Measurements from ENCODE around the gene SLC25A30.
A peak's percentile ranks its signal among the peaks of the same experiment; 100 is the strongest.
"Not testable (repeated sequence)": the region's sequence is repeated elsewhere in the genome, so short reads cannot be mapped to it uniquely, and the experiment has no call there.

SLC25A30 gene

DNA sequence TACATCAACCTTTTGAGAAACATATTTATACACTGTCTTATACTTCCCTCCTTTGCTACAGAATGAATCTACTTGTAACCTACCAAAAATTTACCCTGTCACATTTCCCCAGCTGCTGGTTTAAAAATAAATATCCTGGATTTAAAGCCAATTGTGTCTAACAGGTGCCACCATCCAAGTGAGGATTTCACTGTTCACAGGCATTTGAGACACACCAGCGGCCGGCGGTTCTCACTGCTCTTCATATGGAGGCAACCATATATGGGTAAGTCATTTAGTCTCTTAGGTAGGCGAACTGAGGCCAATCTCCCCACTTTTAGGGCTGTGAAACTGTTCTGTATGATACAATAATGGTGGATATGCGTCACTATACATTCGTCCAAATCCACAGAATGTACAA lies 26.2 kb downstream of the SLC25A30 start:
- no peak for DNase-seq (ENCODE audit: low read depth)

DNA sequence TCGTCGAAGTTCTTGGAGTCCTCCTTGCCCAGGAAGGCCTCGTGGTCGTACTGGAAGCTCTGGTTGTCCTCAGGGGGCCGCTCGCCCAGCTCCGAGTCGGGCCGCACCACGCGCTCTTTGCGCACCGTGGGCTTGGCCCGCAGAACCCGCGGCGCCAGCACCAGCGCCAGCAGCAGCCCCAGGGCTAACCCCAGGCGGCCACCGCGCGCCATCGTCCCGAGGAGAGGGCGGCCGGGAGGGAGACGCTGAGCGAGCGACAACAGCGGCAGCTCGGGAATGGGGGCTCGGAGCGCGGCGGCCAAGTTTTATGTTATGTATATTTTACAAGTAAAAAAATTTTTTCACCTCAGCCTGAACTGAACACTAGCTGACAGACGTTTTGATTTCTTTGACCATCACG lies 27.0 kb downstream of the SLC25A30 start:
- not testable (repeated sequence) for DNase-seq (ENCODE audit: low read depth)

DNA sequence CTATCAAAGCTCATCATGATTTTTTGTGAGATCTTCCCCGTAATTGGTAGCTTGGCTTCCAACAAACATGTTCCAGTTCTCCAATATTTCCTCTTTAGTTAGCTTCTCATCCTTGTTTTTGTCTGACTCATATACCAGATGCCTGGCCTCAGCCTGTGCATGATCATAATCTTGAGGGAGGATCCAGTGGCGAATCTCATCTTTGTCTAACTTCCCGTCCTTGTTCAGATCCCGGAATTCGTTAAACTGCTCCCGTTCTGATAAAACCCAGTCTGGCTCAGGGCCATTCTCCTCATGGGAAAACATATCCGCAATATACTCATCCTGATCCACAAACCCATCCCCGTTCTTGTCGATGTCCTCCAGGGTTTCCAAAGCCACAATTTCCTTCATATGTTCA lies 27.8 kb downstream of the SLC25A30 start:
- peak; percentile 8 for DNase-seq (ENCODE audit: low read depth)

DNA sequence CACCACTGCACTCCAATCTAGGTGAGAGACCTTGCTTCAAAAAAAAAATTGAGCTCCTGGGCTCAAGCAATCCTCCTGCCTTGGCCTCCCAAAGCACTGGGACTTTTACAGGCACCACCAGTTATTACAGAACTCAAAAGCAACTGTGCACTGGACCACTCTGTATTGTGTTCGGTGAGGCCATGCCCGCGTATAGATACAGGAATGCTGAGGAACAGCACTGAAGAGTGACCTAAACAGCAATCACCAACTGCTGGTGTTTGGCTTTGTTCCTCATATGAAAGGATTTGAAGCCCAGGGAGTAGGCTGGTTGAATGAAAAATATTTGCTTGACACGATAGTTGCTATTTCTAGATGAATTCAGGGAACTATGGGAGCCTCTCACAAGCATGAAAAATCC lies 29.5 kb downstream of the SLC25A30 start:
- no peak for DNase-seq (ENCODE audit: low read depth)

DNA sequence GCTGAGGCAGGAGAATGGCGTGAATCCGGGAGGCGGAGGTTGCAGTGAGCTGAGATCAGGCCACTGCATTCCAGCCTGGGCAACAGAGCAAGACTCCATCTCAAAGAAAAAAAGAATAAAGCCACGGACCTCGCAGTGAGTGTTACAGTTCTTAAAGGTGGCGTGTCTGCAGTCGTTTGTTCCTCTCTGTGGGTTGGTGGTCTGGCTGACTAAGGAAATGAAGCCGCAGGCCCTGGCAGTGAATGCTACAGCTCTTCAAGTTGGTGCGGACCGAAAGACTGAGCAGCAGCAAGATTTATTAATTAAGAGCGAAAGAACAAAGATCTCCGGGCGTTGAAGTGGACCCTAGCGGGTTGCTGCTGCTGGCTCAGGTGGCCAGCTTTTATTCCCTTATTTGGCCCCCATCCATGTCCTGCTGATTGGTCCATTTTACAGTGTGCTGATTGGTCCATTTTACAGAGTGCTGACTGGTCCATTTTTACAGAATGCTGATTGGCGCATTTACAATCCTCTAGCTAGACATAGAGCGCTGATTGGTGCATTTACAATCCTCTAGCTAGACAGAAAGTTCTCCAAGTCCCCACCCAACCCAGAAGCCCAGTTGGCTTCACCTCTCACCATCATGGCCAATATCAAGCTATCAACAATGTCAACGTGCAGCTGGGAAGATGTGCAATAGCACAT lies 31.1 kb downstream of the SLC25A30 start:
- DNase-seq (ENCODE audit: low read depth): not testable (repeated sequence)

DNA sequence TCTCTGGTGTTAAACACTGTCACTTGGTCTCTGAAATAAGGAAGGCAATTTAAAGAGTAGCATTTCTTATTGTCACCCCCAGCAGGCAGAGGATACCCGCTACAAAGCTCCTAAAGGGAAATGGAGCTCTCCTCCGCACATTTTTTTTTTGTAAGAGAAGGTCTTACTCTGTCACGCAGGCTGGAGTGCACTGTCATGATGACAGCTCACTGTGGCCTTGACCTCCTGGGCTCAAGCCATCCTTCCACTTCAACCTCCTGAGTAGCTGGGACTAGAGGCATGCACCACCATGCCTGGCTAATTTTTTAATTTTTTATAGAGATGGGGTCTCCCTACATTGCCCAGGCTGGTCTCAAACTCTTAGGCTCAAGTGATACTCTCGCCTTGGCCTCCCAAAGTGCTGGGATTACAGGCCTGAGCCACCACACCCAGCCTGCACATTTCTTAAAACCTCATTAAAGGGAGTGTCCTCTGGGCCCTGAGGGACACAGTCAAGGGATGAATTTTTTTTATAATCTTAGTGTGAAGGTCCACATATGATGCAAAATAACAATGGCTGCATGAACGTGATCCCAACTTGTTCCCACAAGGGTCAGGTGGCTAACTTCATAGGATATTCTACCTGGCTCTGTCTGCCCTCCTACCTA lies 32.1 kb downstream of the SLC25A30 start:
- no peak for DNase-seq (ENCODE audit: low read depth)

DNA sequence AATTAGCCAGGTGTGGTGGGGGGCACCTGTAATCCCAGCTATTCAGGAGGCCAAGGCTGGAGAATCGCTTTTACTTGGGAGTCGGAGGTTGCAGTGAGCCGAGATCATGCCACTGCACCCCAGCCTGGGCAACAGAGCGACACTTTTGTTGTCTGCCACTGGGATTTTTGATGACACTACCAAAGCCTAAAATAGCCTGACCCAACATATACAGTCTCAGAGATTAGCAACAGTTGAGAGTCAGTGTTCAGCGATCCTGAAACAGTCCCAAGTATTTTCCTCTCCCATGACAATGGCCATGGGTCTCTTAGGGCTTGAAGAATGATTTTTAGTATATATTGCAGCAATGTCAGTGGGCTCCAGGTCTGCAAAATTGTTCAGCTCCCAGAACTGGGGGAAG lies 32.9 kb downstream of the SLC25A30 start:
- no peak for DNase-seq (ENCODE audit: low read depth)

DNA sequence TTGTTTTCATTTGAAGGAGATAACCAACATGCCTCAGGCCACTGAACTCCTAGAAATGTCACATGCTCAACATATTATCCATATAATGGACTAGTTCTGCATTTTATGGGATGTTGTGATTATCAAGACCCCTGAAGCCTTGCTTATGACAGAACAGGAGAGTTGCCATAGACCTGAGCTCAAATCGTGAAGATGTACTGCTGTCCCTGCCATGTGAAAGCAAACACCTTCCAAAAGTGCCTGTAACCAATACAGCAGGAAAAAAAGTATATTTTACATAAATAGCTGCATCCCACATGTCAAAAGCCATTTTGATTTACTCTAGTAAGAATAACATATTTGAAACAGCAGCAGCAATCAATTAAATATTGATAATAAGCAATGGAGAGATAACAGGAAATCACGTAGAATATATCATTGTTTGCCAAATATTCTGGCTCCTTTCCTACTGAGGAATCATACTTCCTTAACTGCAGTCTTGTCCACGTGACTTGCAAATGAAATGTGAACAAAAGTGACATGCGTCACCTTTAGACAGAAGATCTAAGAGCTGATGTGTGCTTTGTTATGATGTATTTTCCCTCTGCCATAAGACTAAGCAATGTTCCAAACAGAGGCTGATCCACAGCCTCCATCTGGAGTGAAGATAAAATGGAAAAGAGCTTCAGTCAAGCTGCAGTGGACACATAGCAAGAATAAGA lies 33.5 kb downstream of the SLC25A30 start:
- DNase-seq (ENCODE audit: low read depth): no peak

DNA sequence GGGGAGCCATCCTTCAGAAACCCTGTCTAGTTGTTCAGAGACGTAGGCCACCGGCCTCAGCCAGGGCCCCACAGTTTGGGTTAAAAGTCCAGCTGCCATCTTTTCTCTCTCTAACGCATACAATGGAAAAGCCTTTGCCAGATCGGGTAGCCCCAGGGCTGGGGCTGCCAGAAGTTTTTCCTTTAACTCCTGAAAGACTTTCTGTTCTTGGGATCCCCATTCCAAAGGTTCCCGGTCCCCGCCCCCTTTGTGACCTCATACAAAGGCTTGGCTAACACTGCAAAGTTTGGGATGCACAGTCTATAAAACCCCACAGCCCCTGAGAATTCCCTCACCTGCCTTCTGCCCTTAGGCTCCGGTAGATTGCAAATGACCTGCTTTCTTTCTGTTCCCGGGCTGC lies 35.4 kb downstream of the SLC25A30 start:
- not testable (repeated sequence) for DNase-seq (ENCODE audit: low read depth)

DNA sequence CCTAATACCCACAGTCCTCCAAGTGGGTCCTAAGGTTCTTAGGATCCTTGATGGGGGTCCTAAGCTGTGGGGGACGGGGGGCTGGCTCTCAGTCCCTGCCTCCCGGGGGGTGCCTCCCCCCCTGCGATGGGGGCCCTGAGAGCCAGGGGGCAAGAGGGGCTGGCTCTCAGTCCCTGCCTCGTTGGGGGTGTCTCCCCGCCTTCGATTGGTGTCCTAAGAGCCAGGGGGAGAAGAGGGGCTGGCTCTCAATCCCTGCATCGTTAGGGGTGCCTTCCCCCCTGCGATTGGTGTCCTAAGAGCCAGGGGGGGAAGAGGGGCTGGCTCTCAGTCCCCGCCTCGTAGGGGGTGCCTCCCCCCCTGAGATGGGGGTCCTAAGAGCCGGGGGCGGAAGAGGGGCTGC lies 37.0 kb downstream of the SLC25A30 start:
- DNase-seq (ENCODE audit: low read depth): no peak

DNA sequence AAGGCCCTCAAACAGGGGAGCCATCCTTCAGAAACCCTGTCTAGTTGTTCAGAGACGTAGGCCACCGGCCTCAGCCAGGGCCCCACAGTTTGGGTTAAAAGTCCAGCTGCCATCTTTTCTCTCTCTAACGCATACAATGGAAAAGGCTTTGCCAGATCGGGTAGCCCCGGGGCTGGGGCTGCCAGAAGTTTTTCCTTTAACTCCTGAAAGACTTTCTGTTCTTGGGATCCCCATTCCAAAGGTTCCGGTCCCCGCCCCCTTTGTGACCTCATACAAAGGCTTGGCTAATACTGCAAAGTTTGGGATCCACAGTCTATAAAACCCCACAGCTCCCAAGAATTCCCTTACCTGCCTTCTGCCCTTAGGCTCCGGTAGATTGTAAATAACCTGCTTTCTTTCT lies 37.5 kb downstream of the SLC25A30 start:
- DNase-seq (ENCODE audit: low read depth): not testable (repeated sequence)

DNA sequence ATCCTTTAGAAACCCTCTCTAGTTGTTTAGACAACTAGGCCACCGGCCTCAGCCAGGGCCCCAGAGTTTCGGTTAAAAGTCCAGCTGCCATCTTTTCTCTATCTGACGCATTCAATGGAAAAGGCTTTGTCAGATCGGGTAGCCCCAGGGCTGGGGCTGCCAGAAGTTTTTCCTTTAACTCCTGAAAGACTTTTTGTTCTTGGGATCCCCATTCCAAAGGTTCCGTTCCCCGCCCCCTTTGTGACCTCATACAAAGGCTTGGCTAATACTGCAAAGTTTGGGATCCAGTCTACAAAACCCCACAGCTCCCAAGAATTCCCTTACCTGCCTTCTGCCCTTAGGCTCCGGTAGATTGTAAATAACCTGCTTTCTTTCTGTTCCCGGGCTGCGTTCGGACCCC lies 38.7 kb downstream of the SLC25A30 start:
- not testable (repeated sequence) for DNase-seq (ENCODE audit: low read depth)

DNA sequence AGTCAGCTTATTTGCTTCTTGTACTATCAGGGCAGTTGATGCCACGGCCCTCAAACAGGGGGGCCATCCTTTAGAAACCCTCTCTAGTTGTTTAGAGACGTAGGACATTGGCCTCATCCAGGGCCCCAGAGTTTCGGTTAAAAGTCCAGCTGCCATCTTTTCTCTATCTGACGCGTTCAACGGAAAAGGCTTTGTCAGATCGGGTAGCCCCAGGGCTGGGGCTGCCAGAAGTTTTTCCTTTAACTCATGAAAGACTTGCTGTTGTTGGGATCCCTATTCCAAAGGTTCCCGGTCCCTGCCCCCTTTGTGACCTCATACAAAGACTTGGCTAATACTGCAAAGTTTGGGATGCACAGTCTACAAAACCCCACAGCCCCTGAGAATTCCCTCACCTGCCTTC lies 39.4 kb downstream of the SLC25A30 start:
- DNase-seq (ENCODE audit: low read depth): not testable (repeated sequence)

DNA sequence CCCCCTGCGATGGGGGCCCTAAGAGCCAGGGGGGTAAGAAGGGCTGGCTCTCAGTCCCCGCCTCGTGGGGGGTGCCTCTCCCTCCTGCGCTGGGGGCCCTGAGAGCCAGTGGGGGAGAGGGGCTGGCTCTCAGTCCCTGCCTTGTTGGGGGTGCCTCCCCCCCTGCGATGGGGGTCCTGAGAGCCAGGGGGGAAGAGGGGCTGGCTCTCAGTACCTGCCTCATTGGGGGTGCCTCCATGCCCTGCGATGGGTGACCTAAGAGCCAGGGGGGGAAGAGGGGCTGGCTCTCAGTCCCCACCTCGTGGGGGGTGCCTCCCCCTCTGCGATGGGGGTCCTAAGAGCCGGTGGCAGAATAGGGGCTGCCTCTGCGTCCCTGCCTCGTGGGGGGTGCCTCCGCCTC lies 40.9 kb downstream of the SLC25A30 start:
- not testable (repeated sequence) for DNase-seq (ENCODE audit: low read depth)

DNA sequence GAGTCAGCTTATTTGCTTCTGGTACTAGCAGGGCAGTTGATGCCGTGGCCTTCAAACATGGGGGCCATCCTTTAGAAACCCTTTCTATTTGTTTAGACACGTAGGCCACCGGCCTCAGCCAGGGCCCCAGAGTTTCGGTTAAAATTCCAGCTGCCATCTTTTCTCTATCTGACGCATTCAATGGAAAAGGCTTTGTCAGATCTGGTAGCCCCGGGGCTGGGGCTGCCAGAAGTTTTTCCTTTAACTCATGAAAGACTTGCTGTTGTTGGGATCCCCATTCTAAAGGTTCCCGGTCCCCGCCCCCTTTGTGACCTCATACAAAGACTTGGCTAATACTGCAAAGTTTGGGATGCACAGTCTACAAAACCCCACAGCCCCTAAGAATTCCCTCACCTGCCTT lies 41.5 kb downstream of the SLC25A30 start:
- not testable (repeated sequence) for DNase-seq (ENCODE audit: low read depth)

DNA sequence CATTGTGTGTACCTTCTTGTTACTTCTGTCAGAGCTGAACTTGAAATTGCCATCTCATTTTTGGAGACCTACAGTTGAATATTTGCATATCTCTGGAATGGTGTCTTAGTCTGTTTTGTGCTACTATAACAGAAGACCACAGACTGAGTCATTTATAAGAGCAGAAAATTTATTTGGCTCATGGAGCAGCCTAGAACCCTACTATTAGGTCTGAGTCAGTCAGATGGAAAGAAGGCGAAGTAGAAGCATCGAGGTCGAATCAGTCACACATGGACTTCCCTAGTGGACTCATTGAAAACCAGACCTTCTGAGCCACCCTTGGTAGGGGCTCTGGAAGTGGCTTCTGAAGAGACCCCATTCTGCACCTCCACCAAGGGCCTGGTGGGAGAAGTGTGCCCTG lies 43.3 kb downstream of the SLC25A30 start:
- peak; percentile 36 for DNase-seq (ENCODE audit: low read depth)

DNA sequence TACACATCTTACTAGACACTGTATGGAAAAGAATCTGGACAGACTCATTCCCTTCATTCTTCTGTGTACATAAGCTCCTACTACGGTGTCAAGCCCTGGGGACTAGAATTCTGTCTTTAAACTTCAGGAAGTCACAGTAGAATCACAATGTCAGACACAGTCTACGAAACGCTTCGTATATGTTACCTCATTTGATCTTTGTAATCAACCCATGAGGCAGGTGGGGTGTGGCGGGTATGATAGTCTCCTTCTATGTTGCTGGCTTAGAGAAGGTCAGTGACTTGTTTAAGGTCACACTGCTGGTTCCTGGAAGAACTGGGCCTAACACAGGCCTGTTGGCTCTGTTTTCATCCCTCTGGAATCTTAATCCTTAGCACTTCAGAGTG lies 45.0 kb downstream of the SLC25A30 start:
- no peak for DNase-seq (ENCODE audit: low read depth)

DNA sequence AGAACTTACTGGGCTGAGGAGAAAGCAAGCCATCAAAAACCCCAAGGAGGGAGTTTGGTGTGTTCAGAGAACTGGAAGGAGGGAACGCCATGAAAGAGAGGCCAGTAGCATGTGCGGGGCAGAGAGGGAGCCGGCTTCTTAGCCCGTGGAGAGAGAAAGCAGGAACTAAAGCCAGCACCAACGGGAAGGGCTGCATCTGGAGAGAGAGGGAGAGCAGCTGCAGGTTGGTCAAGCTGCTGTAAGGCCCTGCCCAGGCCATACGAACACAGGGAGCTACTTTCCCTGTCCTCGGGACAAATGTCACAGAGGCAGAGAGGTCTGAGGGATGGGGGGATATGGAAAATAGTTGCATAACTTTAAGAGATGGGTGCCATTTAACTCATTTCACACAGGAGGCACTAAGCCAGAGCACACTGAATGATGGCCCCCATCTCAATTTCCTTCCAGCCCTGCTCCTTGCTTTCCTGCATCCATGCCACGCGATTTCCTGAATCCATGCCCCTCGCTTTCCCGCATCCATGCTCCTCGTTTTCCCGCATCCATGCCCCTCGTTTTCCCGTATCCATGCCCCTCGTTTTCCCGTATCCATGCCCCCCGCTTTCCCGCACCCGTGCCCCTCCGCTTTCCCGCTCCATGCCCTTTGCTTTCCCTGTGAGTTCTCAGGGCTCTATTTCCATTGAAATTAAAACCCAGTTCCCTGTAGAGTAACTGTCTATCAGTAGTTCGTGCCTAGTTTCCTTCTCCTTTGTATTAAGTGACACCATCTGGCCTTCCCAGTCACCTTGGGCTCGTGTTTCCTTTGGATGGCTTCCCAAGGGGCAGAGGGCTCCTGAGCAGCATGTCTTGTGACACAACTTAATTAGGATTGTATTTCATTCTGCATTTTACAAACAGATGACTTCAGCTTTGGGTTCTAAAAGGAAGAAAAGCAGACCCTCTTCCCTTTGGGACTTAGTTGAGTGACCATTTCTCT lies 45.7 kb downstream of the SLC25A30 start:
- no peak for DNase-seq (ENCODE audit: low read depth)

DNA sequence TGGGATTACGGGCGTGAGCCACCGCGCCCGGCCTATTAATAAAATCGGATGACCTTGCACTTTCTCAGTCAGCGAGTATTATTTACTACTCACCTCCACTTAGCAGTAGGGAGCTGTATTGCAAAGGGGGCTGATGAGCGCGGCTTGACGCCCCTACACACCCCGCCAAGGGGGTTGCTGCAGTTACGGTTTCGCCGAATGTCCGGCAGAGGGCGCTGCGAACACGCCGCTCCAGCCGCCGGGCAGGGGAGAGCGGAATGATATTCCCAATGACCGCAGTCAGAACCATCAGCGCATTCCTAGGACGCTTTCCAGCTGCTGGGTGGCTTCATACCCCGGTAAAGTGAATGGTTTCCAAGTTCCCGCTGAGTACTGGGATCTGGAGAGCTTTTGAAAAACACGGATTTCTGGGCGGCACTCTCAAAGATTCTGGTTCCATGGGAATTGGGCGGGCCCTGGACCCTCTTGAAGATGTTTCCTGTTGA lies 47.2 kb downstream of the SLC25A30 start:
- peak; percentile 82 for DNase-seq (ENCODE audit: low read depth)

DNA sequence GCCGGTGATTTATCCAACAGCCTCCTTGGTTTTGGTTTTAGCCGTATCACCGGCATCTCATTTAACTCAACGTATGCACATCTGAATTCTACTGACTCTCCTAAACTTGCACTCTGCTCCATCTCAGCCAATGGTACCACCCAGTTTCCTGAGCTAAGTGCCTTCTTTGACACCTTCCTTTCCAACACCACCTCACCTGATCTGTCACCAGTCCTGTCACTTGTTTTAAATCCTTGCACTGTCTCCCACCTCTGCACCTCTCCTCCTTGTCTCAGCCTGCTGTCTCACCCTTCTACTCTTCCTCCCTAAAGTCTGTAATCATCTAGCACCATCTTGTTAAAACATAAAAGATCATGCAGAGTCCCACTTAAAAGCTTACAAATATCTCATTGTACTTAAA lies 49.1 kb downstream of the SLC25A30 start:
- no peak for DNase-seq (ENCODE audit: low read depth)

DNA sequence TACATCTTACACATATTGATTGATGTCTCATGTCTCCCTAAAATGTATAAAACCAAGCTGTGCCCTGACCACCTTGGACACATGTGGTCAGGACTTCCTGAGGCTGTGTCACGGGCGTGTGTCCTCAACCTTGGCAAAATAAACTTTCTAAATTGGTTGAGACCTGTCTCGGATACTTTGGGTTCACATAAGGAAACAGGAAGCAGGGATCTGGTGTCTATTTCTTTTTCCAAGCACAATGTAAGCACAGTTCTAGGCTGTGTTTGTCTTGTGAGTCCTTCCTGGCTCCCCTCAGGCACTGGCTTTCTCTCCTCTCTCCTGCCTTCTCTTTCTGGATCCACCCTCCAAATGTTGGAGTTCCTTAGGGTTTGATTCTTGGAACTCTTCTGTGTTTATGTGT lies 49.6 kb downstream of the SLC25A30 start:
- DNase-seq (ENCODE audit: low read depth): no peak

DNA sequence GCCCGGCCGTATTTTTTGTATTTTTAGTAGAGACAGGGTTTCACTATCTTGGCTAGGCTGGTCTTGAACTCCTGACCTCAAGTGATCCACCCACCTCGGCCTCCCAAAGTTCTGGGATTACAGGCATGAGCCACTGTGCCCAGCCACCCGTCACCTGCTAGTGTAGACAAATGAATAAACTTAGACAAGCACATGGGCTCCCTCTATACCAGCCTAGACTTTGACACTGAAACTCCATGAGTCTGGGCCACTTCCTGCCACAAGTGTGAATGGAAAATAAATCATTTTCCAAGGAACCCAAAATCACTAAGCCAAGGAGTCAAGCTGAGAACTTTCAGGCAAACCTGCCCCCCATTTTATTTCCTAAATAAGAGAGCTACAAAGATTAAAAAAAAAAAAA lies 50.2 kb downstream of the SLC25A30 start:
- DNase-seq (ENCODE audit: low read depth): no peak
